Dermis microvascular lymphatic vessel endothelial cell (primary cell): Measurements from ENCODE around the gene TTC28. TPM values are rescaled to one million over a fixed set of nuclear protein-coding genes. Genes with fewer than 3 reads are reported as not detected.
A peak's percentile ranks its signal among the peaks of the same experiment; 100 is the strongest.
"Not testable (repeated sequence)": the region's sequence is repeated elsewhere in the genome, so short reads cannot be mapped to it uniquely, and the experiment has no call there.

Source experiments
- DNase-seq, 2 donors: peaks; one replicate each; pipeline versions ENCODE4 v3.0.0 to v3.0.0-alpha.2; 2010; ENCODE audit warnings: low read depth in 2 of 2
- total RNA-seq: library from RNA; depleted of rRNA; stranded (reverse); fragments of >200 nt; gene quantifications from 2 replicates; pipeline ENCODE4 v1.2.1, GENCODE V29; 2014

Gene TTC28
- total RNA-seq, 1 donor from 2014 or later = 11.7 TPM

DNA sequence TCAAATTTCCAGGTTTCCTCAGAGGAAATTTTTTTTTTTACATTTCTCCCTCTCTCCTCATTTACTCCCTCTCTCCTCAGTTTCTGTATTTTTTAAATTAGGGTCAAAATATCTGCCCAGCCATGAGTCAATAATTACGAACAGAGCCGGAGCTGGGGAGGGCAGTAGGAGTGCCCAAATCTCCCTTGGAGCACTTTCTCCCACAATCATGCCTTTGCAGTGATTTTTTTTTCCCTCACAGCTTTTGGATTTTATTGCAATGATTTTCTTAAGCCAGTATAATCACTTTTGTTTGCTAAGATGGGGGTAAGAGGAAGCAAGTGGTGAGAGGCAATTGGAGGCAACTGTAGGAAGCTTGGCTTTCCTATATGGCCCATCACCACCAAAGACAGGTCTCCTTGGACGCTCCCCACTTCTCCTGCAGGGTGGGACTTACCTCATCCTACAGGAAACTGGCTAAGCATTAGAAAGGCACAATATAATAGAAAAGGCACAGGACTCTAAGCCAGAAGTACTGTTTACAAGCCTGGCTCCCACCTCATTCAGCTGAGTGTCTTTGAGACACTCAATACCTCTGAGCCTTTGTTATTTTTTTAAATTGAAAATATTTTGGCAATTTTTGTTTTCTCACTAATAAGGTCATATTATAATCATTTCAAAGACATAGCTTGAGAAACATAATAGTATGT is 568.0 kb downstream of the TTC28 start:
- DNase-seq = no peak

DNA sequence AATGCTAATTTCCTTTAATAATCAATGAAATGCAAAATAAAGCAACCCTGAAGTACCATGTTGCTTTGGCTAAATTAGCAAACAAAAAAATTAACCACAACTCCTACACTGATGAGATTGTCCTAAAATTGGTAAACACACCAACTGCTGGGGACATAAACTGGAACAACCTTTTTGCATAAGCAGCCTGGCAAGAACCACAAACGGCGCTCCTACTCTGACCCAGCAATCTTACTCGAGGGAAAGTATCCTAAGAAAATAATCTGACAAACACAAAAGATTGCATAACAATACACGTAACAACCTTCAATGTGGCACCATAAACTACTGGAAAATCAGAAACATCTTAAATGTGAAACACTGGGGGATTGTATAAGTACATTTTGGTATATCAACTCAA is 570.8 kb downstream of the TTC28 start:
- DNase-seq = no peak

DNA sequence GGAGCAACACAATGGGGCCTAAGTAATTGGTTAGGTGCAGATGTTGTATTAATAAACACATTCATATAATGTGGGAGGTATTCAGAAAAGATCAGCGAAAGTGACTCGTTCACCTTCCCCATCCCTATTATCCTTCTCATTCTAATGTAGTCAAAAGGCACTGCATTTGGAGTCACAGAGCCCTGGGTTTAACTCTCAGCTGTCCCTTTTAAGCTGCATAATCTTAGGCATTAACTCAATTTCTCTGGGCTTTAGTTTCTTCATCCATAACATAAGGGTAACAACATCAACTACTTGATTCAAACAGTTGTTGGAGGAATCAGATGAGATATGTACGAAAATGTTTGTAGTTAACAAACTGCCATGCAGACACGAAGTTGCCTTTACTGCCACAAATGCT is 573.0 kb downstream of the TTC28 start:
- no peak for DNase-seq

DNA sequence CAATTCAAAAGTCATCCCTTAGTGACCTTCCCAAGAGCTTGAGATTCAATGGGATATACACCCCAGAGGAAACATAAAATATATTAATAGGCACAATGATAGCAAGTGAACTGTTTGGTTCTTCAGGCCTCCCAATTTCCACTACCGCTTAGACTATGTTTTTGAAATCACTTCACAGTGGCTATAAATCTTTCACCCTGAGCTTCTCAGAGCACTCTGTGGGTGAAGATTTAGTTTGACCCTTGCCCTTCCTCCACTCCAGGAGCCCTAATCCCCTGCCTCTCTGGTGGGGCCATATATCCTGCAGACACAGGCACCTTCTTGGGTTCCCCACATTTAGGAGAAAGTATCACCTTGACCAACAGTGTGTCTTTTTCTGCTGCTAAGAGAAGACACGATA is 573.7 kb downstream of the TTC28 start:
- no peak for DNase-seq

DNA sequence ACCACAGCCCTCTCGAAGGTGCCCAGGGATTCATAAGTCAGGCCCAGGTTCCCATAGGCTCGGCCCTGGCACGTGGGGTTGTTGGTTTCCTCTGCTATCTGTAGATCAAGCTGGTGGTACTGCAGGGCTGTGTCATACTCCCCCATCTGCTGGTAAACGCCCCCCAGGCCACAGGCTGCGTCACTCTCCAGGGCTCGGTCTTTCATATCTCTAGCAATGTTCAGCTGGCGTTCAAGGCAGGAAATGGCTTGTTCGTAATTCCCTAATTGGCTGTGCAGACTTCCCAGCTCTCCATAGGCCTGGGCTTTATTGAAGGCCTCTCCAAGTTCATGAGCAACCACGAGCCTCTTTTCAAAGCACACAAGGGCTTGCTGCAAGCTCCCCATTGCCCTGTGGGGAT is 574.2 kb downstream of the TTC28 start:
- no peak for DNase-seq

DNA sequence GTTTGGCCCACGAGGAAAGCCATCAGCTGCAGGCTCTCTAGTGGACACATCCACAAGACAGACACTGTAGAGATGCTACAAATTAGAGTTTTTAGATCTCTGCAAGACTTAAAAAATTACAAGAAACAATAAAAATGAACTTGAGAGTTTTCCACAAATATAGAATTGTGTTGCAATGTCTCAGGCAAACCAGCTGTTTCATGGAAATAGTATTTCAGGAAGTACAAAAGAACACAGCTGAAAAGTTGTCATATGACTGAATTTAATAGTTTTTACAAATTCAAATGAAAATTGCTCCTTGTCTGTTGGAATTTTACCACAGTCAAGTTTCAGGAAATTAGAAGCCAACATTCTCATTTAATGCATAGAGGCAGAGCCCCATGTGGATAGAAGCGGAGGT is 576.0 kb downstream of the TTC28 start:
- no peak for DNase-seq

DNA sequence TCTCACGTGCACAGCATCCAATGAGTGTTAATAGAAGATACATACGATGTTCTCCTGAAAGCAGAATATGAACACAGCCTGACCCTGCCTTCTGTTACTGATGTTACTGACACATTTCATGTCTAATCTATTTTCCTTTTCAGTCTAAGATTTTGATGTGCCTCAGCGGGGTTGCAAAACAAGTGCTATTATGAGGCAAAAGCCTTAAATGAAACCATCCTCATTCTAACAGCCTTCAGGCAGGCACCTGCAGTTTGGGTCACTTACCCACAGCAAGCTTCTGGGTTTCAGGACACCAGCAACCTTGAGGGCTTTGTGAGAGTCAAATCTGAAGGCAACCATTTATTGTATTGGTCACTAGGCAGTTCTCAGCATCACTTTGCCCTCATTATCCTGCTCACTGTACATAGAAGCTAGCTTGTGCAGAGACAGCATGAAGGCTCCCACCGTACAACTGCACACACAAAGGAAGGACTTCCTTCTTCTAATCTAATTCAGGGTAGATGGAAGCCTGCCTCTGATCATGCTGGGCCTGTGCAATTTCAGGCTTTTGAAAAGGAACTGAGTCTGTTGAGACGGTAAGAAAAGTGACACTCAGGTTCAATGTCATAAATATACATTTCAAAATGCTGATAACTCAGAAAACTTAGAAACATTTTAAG is 577.4 kb downstream of the TTC28 start:
- no peak for DNase-seq

DNA sequence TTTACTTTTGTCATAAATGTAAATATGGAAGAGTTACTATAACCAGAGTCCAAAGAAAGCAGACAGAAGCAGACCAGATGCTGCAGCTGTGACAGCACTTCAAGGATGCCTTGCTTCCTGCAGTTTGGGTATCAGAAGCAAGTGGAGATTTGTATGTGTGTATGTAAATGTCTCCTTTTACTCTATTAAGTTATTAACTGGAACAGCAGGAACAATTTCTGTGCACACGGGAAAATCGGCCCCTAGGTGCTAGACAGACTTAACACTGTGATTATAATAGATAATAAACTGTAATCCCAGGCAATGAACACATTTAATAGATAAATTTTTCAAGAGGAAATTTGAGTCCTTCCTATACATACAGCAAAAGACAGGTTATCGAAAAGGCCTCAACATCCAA is 582.0 kb downstream of the TTC28 start:
- DNase-seq = no peak

DNA sequence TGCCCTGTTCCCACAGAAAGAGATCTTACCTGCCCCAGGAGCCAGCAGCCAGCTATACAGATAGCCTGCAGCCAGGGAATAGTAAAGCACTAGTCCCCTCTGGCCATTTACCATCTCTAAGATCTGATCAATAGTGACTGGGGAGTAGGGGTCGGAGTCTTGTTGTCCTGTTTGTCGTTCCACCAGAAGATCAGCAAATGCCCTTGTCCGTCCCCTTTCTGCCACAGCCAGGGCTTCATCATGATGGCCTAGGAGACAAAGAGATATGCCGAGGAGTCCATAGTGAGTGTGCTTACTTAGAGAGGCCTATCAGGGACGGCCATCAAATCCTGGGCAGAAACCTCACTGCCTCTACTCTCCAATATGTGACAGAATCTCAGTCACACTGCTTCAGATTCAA is 583.5 kb downstream of the TTC28 start:
- DNase-seq = no peak

DNA sequence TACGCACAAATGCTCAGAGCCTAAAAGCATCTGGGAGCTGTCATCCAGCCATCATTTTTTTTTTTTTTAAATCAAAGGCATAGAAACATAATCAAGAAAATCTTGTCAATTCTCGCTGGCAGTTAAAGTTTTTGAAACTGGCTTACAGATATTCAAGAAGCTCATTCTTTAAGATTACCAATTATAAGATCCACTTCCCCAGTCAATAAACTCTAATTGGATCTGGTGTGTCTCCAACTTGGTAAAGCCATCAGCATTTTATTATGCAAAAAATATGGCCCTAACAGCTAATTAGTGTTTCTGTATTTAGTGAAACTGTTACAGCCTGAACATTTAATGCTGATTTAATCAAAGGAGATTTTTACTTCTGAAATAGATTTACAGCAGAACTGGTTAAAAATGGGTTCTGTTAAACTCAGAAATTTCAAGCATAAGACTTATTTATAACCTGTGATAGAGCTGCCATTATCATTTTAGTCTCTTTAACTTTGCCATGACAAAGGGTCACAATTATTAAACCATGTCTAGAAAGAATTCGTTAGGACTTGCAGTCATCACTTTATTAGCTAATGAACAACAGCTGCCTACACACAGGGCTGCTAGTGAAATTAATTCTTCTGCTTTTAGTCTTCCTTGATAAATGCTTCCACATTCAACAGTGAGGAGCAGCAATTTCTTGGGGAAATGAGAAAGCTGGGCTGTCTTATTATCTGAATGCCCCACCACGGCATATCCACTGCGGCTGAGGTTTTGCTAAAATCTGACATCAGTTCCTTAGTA is 584.1 kb downstream of the TTC28 start:
- no peak for DNase-seq

DNA sequence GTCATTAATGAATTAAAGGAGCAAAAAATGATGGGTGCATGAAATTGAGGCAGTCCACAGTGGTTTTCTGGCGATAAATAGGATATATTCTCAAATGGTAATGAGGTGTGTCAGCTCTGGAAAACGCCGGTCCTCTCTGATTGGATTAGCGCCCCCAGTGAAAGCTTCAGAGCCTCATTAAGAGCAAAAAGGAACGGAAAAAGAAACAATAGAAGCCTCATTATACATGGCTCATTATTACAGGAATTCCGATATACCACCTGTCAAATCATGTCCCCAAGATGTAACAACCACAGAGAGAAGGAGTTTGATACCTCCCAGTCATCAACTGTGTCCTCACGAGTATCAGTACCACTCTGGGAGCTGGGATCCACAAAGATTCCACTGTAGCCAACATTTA is 584.9 kb downstream of the TTC28 start:
- DNase-seq = no peak

DNA sequence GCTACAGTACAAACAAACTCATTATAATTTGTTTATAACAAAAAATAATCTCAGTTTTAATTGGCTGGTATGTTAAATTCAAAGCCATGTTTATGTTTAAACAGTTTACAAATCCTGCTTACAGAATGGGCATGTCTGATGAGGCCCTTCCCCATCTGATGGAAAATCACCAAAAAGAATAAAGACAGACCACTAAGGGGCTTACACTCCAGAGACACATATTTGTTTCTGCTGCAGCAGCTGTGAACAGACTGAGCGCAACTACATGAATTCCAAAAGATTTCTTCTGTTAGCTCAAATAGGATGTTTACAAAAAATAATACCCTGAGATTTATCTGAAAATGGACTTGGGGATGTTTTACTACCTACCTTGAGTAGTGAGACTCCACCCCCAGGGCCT is 585.9 kb downstream of the TTC28 start:
- DNase-seq = no peak

DNA sequence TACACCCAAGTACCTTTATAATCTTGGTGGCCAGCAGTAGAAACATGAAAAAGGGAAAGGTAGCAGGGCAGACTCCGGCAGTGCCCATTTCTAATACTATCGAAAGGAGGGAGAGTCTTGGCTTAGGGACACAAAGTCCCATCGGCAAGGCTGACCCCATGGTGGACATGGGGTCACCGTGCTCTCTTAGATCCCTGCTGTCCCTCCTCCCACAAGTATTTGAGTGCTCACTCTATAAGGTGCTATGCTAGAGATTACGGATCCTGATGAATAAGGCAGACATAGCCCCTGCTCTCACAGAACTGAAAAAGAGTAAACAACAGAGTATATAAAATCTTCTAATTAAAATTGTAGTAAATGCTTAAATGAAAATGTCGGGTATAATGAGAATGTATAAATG is 588.2 kb downstream of the TTC28 start:
- no peak for DNase-seq

DNA sequence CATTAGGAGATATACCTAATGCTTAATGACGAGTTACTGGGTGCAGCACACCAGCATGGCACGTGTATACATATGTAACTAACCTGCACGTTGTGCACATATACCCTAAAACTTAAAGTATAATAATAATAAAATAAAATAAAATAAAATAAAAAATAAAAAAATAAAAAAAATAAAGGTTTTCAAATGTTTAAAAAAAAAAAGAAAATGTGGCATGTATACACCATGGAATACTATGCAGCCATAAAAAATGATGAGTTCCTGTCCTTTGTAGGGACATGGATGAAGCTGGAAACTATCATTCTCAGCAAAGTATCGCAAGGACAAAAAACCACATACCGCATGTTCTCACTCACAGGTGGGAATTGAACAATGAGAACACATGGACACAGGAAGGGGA is 590.1 kb downstream of the TTC28 start:
- not testable (repeated sequence) for DNase-seq

DNA sequence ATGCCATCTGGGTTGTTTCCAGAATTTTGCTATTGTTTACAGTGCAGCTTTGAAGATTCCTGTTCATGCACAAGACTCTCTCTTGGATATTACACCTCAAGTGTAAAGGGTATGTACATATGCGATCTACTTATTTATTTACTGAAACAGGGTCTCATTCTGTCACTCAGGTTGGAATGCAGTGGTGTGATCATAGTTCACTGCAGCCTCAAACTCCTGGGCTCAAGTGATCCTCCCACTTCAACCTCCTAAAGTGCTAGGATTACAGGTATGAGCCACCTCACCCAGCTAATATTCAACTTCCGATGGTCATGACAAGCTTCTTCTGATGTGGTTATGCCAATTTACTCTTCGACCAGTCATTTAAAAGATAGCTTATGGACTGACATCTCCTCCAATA is 602.5 kb downstream of the TTC28 start:
- no peak for DNase-seq

DNA sequence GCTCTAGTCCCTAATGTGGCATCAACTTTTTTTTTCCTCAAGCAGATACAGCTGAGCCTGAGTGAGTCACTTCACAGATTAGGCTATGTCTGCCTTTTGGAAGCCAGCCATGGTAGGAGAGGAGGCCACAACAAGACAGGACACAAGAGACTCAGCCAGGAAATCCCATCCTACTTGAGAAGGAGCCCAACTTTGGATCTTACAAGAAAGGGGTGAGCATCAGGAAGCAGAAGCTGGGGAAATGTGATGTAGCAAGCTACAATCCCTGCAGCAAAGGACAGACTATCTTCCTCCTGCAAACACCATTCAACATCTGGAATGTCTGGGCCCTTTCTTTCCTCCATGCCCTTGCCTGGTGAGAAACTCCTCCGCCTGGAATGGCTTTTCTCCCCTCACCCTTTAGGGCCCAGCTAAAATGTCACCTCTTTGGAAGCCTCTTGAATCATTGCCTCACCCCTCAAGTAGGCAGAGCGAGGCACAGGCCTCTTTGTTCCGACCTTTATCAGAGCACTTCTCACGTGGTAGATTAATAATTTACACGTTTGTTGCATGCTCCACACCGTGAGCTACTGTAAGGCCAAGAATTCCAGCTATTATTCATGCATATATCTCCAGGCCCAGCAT is 604.2 kb downstream of the TTC28 start:
- peak in 1 of 2 donors; percentile 57 for DNase-seq

DNA sequence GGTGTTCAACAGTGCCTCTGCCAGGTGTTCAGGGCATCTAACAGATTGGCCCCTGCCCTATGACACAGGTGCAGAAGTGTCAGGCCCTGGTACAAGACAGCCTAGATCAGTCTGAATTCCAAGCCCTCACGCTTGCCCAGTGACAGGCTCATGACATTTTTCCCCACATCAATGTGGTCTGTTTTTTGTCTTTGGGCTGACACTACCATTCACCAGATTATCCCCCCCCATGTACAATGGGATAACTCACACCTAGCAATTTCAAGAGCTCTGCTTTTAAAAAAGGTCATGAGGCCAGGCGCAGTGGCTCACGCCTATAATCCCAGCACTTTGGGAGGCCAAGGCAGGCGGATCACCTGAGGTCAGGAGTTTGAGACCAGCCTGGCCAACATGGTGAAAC is 605.1 kb downstream of the TTC28 start:
- DNase-seq = no peak

DNA sequence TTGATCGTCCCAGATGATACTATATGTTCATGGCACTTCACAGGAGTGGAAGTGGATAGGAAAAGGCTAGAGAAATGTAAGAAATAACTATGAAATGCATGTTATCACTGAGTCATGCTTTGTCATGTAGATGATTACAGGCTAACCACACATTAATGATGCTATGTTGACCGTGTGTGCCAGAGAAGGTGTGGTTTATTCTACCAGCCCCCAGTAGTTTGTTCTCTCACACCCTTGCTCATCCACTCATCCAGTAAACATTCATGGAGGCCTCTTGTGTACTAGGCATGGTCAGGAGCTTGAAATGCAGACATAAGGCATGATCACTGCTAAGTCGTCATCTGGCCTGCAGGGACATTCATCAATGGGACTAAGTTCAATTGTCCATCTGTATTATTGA is 607.6 kb downstream of the TTC28 start:
- no peak for DNase-seq

DNA sequence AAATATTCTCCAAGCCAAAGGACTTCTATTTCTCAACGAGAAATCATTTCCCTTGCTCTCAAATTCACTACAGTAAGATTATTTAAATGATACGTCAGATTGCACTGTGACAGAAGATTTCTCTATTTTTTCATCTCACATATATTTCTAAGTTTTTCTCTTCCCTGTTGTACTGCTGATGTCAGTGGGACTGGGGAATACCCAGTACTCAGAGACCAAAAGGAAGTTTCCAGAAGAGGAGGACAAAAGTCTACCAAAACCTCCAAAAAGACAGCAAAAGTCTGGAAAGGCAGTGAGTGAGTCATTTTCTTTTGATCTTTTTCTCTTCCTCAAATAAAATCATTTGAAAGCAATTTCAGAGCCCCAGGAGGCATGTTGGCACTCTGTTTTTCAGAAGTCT is 610.8 kb downstream of the TTC28 start:
- DNase-seq = no peak

DNA sequence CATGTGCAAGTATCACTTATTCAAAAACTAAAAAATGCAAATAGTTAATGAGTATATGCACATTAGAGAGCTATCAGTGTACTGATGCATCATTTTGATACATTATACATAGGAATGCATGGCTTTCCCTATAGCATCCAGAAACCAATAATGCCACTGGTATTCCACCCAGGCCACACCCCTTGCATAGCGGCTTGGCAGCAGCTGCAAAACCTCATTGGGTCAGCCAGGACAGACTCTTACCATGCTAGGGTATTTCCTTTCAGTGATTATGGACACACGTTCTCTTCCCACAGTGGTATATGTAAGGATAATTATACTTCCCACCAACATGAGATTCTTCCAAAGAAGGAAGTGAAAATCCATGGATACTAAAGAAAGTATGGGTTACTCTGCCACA is 614.7 kb downstream of the TTC28 start:
- DNase-seq = no peak

DNA sequence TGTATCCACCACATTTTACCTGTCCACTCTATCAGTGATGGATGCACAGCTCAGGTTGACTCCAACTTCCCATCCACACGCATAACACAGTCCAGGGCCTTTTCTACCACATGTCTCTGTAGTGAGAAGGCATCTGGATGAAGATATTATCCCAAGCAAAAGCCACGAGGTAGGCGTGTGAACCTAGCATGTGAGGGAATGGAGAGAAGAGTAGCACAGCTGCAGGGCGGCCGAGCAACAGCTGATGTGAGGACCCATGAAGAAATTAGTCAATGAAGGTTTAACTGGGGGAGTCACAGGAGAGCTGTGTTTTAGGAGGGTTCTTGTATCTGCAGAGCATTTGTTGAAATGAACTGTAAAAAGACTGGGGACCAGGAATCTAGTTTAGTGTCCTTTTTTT is 616.0 kb downstream of the TTC28 start:
- no peak for DNase-seq

DNA sequence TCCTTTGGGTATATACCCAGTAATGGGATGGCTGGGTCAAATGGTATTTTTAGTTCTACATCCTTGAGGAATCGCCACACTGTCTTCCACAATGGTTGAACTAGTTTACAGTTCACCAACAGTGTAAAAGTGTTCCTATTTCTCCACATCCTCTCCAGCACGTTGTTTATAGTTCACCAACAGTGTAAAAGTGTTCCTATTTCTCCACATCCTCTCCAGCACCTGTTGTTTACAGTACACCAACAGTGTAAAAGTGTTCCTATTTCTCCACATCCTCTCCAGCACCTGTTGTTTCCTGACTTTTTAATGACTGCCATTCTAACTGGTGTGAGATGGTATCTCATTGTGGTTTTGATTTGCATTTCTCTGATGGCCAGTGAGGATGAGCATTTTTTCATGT is 619.0 kb downstream of the TTC28 start:
- not testable (repeated sequence) for DNase-seq
